Activated CD4-positive, alpha-beta T cell treated with anti-CD3 and anti-CD28 coated beads, Interleukin-2, amount 10 ng/mL, durations not matched to agents 7 days and 5 days (primary cell): ENCODE results near the gene APOBEC3G. TPM values are rescaled to one million over a fixed set of nuclear protein-coding genes. Genes with fewer than 3 reads are reported as not detected.

Source experiments
- CTCF ChIA-PET: fragments of 350-600 bp; sonication (Branson Sonifier 250); formaldehyde crosslinking; loops from one replicate; lab custom pipeline; 2021; ENCODE audit warnings: antibody characterized with exemption; lab: Charles Lee
- POLR2A ChIA-PET: fragments of 350-600 bp; sonication (Branson Sonifier 250); formaldehyde crosslinking; loops from one replicate; lab custom pipeline; 2021; ENCODE audit warnings: antibody characterized with exemption; lab: Charles Lee
- DNase-seq: peaks from one replicate; pipeline ENCODE4 v3.0.0-alpha.2; 2020
- H3K27ac Mint-ChIP-seq: one replicate; pipeline ENCODE4 v1.8.0; 2021; ENCODE audit warnings: mild to moderate bottlenecking, moderate library complexity, mixed read lengths
- H3K27me3 Mint-ChIP-seq: one replicate; pipeline ENCODE4 v1.8.0; 2021; ENCODE audit warnings: mixed read lengths
- H3K36me3 Mint-ChIP-seq: one replicate; pipeline ENCODE4 v1.8.0; 2021; ENCODE audit warnings: low read depth, mixed read lengths
- H3K4me1 Mint-ChIP-seq: one replicate; pipeline ENCODE4 v1.8.0; 2021; ENCODE audit warnings: mixed read lengths
- H3K4me3 Mint-ChIP-seq: one replicate; pipeline ENCODE4 v1.8.0; 2021; ENCODE audit warnings: mild to moderate bottlenecking, moderate library complexity, mixed read lengths
- H3K9me3 Mint-ChIP-seq: one replicate; pipeline ENCODE4 v1.8.0; 2021; ENCODE audit warnings: mixed read lengths
- total RNA-seq, 2 experiments: library from RNA; stranded (reverse); gene quantifications; one replicate each; pipeline ENCODE4 v1.2.3, GENCODE V29; 2021

APOBEC3G gene
- total RNA-seq, 2 experiments from 2014 or later: 89.6 to 96.4 TPM

DNA sequence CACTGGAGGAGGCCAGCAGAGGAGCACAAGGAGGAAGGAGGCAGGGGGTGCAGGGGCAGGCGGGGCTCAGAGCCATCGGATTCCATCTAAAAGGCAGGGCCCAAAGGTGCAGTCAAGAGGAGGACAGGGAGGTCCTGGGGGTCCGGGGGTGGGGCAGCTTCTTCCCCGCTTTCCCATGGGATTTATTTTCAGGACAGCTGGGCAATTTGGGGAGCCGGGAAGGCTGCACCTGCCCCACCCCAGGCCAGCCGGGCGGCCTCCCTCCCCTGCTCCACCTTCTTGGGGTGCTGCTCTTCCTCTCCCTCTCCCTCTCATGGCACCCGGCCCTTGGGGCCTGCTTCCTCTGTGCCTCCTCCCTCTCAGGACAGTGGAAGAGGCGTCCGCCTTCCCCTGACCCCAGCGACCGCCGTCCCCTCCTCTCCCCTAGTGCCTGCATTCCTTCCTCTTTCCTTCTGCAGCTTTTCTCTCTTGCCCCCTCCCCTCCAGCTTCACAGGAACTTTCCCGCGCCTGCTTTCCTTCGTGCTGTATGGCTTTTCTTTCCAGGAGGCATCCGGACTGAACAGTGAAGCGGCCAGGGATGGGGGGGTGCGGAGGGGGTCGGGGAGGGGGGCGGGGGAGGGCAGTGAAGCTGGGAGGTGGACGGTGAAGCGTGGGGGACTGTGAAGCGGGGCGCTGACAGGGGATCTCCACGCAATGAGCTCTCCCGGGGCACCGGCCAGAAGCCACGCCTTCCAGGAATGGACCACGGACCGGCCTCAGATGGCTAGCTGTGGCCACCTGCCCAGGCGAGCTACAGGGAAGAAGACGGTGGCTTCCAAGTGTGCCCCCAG, 46.9 kb downstream of the APOBEC3G start:
- no peak overlapping the region for H3K27ac Mint-ChIP-seq
- no peaks in the 10 kb centered on the region for H3K9me3 Mint-ChIP-seq
- H3K4me1 Mint-ChIP-seq: peaks cover 10% of the 10 kb centered on the region
- H3K27me3 Mint-ChIP-seq: no peaks in the 10 kb centered on the region
- H3K36me3 Mint-ChIP-seq: no peaks in the 10 kb centered on the region
- DNase-seq: no peak
- H3K4me3 Mint-ChIP-seq: no peak overlapping the region
- POLR2A ChIA-PET: no interaction called here
- CTCF ChIA-PET: interaction anchor here (0.7 to 1.6 kb wide), 3 partner anchors 12 to 193 kb away, joined by 3 to 5 read pairs (median 3); partner anchors contain the start of gene APOBEC3H

- no peak overlapping the region for H3K4me3 Mint-ChIP-seq
- H3K4me1 Mint-ChIP-seq: peaks cover 9% of the 10 kb centered on the region
- H3K36me3 Mint-ChIP-seq: no peaks in the 10 kb centered on the region
- ChIA-PET POLR2A (no interaction called here), CTCF (interaction anchor here (0.6 to 1.5 kb wide), 4 partner anchors 9 to 122 kb away, joined by 3 to 8 read pairs (median 4); partner anchors contain the start of gene APOBEC3H)
- no peaks in the 10 kb centered on the region for H3K9me3 Mint-ChIP-seq
- H3K27ac Mint-ChIP-seq: no peak overlapping the region
- DNase-seq: no peak
- no peaks in the 10 kb centered on the region for H3K27me3 Mint-ChIP-seq
Observed at GRCh38 chr22:39125622-39126021, 48.5 kb downstream of the APOBEC3G start.

DNA sequence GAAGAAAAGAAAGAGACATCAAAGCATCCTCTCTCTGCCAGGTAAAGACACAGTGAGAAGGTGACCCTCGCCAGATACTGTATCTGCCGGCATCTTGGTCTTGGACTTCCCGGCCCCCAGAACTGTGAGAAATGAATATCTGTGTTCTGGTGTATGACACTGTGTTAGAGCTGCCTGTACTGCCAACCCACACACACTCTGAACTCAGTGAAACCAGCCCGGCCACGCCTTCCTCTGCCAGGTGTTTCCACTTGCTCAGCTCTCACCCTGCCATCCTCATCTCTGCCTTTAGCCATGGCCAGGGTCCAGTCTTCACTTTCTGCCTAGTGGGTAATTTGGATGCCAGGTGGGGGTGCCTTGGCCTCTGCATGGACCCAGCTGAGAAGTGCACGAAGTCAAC, 51.4 kb downstream of the APOBEC3G start:
- ChIA-PET POLR2A (no interaction called here), CTCF (interaction anchor here (1.1 to 1.3 kb wide), 2 partner anchors 15 to 79 kb away, joined by 3 read pairs; no protein-coding TSS in a partner anchor)
- Mint-ChIP-seq H3K36me3 (no peaks in the 10 kb centered on the region), H3K27ac (no peak overlapping the region), H3K4me3 (no peak overlapping the region), H3K4me1 (no peaks in the 10 kb centered on the region), H3K27me3 (no peaks in the 10 kb centered on the region), H3K9me3 (no peaks in the 10 kb centered on the region)
- DNase-seq: no peak

GRCh38 chr22:39129081-39129480, 52.0 kb downstream of the APOBEC3G start:
- H3K36me3 Mint-ChIP-seq: no peaks in the 10 kb centered on the region
- H3K27ac Mint-ChIP-seq: no peak overlapping the region
- no peaks in the 10 kb centered on the region for H3K27me3 Mint-ChIP-seq
- H3K4me1 Mint-ChIP-seq: no peaks in the 10 kb centered on the region
- no peaks in the 10 kb centered on the region for H3K9me3 Mint-ChIP-seq
- ChIA-PET POLR2A (no interaction called here), CTCF (interaction anchor here (1.1 kb wide), 1 partner anchor 80 kb away, joined by 3 read pairs; no protein-coding TSS in a partner anchor)
- no peak for DNase-seq
- H3K4me3 Mint-ChIP-seq: no peak overlapping the region

- ChIA-PET POLR2A (no interaction called here), CTCF (no interaction called here)
- H3K4me3 Mint-ChIP-seq: no peak overlapping the region
Observed at GRCh38 chr22:39129746-39130145, 52.7 kb downstream of the APOBEC3G start.

DNA sequence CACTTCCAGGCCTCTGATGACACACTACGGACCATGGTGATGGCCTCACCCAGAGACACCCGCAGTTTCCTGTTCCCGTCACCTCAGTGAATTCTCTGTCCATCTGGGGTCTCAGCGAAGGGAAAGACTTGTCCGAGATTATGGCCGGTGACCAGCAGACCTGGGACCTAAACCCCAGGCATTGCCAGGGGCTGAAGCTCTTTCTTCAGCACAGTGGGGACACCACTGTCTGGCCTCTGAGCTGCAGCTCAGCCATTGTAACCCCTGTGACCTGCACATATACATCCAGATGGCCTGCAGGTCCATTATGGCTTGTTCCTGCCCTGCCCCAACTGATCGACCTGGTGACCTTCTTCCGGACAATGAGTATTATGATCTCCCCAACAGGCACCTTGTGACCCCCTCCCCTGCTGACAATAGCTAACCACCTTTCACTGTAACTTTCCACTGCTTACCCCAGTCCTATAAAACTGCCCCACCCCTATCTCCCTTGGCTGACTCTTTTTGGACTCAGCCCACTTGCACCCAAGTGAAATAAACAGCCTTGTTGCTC, 53.2 kb downstream of the APOBEC3G start:
- Mint-ChIP-seq H3K9me3 (no peaks in the 10 kb centered on the region), H3K27ac (no peak overlapping the region), H3K4me1 (no peaks in the 10 kb centered on the region), H3K27me3 (no peaks in the 10 kb centered on the region), H3K4me3 (no peak overlapping the region), H3K36me3 (no peaks in the 10 kb centered on the region)
- ChIA-PET POLR2A (no interaction called here), CTCF (no interaction called here)
- no peak for DNase-seq

More at GRCh38 chr22:39129746-39130145, 52.7 kb downstream of the APOBEC3G start:
- H3K27ac Mint-ChIP-seq: no peak overlapping the region
- no peak for DNase-seq
- H3K4me1 Mint-ChIP-seq: no peaks in the 10 kb centered on the region
- no peaks in the 10 kb centered on the region for H3K36me3 Mint-ChIP-seq
- H3K27me3 Mint-ChIP-seq: no peaks in the 10 kb centered on the region
- H3K9me3 Mint-ChIP-seq: no peaks in the 10 kb centered on the region

DNA sequence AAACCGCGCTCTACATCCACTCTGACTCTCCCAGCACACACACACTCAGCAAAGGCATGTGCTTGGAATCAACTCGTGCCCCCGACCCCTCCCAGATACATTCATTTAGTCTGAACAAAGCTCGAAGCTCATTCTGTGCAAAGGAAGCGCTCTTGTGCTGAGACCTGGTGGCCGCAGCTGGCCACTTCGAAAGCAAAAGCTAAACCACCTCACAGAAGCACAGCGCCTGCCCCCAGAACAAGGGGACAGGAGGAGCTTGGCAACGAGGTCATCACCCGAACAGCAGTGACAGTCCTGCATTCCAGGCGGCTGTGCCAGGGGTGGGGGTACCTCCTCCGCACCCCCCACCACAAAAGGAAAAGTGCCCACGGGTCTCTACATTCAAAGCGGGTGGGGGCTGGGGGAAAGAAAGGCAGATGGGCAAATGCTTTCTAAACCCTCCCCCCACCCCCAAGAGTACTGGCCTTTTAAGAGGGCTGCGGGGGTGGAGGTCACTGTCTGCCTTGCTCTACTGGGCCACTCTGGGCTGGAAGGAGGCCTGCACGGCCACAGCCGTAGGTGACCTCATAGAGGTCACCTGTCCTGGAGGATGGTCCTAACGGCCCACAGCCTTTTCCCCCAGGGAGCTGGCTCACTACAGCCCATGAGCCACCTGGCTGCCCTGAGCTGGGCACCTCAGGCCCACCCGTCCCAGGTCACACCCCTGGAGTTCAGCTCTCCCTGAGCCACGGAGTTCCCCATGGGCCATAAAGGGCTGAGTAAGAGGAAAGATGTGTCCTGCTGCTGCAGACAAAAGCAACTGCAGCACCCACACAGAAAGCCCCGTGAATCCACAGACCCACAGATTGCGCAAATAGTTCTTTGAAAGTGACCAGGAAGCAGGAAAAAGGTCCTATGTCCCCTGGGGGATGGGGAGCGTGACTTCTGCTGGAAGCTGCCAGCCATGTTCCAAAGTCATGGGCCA, 54.1 kb downstream of the APOBEC3G start:
- DNase-seq: no peak
- H3K36me3 Mint-ChIP-seq: no peaks in the 10 kb centered on the region
- no peaks in the 10 kb centered on the region for H3K27me3 Mint-ChIP-seq
- H3K27ac Mint-ChIP-seq: no peak overlapping the region
- H3K9me3 Mint-ChIP-seq: no peaks in the 10 kb centered on the region
- H3K4me3 Mint-ChIP-seq: no peak overlapping the region
- H3K4me1 Mint-ChIP-seq: no peaks in the 10 kb centered on the region
- ChIA-PET CTCF (no interaction called here), POLR2A (no interaction called here)

DNA sequence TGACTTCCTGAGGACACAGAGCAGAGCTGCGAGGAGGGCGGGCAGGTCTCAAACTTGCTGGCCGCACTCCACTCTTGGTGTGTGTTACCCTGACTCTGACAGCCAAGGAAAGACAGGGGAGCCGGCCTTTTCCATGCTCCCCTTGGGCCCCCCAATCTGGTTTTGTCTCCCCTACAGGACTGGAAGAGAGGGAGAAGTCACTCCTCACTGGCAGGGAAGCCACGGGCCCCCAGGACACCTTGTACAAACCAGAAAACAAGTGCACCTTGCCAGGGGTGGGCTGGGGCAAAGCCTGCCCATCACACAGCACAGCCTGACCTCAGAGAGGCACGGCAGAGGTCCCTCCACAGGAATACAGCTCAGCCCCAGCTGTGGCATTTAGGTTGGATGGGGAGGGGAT, 55.2 kb downstream of the APOBEC3G start:
- no peaks in the 10 kb centered on the region for H3K9me3 Mint-ChIP-seq
- CTCF ChIA-PET: interaction anchor here (0.6 kb wide), 1 partner anchor 924 kb away, joined by 3 read pairs; no protein-coding TSS in a partner anchor
- no peak for DNase-seq
- no peaks in the 10 kb centered on the region for H3K27me3 Mint-ChIP-seq
- no peaks in the 10 kb centered on the region for H3K36me3 Mint-ChIP-seq
- no peak overlapping the region for H3K27ac Mint-ChIP-seq
- H3K4me1 Mint-ChIP-seq: no peaks in the 10 kb centered on the region
- POLR2A ChIA-PET: no interaction called here
- H3K4me3 Mint-ChIP-seq: no peak overlapping the region

DNA sequence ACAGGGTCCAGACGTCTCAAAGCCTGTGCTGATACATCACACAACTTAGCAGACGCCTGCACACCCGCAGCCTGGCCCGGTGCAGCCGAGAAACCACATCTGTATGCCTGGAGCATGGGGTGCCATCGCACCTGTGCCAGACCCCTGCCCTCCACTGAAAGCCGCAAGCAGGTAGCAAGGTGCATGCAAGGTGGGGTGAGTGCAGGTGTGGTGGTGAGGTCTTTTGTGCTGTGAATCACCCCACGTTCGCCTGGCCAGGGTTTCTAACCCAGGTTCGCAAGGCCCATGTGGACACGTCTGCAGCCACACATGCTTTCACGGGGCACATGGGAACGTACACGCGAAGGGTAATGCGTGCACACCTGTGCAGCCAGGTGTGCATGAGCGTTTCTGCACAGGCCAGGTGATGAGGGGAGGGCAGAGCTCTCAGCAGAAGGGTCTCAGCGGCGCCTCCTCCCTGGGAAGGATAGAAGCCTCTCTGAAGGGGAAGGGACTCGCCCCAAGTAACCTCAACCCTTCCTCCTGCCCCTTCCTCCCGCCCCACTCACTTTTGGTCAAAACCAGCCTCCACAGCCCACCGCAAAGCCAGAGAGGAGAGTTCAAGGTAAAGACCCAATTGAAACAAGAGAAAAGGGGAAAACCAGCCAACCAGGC, 55.9 kb downstream of the APOBEC3G start:
- ChIA-PET POLR2A (no interaction called here), CTCF (interaction anchor here (0.6 kb wide), 1 partner anchor 923 kb away, joined by 3 read pairs; no protein-coding TSS in a partner anchor)
- H3K4me3 Mint-ChIP-seq: no peak overlapping the region
- H3K27me3 Mint-ChIP-seq: no peaks in the 10 kb centered on the region
- H3K9me3 Mint-ChIP-seq: no peaks in the 10 kb centered on the region
- no peaks in the 10 kb centered on the region for H3K4me1 Mint-ChIP-seq
- no peak for DNase-seq
- no peak overlapping the region for H3K27ac Mint-ChIP-seq
- no peaks in the 10 kb centered on the region for H3K36me3 Mint-ChIP-seq

- no peak for DNase-seq
- Mint-ChIP-seq H3K4me1 (peaks cover 5% of the 10 kb centered on the region), H3K4me3 (no peak overlapping the region), H3K9me3 (no peaks in the 10 kb centered on the region), H3K36me3 (no peaks in the 10 kb centered on the region), H3K27me3 (no peaks in the 10 kb centered on the region), H3K27ac (no peak overlapping the region)
- POLR2A ChIA-PET: no interaction called here
- CTCF ChIA-PET: interaction anchor here (1.2 to 1.5 kb wide), 3 partner anchors 9 to 183 kb away, joined by 3 to 5 read pairs (median 4); partner anchors contain the start of gene CBX7
Observed at GRCh38 chr22:39133871-39134270, 56.8 kb downstream of the APOBEC3G start.

DNA sequence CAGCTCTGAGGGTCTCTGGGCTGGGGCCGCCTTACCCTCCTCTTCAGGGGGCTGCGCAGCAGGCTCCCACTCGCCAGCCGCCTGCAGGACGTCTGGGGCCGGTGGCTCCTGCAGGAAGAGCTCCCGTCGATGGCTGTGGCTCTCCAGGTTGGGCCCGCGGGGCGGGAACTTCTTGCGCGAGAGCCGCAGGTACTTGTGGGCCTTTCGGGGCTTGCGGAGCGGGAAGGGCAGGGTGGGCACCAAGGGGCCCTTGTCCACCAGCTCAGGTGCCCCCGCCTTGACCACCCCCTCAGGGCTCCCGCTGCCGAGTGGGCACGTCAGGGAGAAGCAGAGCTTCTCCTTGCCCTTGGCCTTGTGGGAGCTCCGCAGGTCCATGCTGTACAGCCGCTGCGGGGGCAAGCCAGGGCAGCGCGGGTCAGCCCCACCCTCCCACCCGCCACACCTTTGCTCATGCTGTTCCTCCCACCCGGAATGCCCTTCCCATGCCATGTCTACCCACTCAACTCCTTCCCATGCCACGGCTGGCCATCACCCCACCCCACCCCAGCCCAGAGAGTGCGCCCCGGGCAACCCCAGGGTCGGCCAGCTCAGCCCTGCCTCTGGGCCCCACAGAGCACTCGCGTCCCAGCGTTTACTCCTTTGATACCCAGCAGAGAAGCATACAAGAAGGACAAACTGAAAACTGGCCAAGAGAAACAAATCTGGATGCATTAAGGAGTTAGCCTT, 57.5 kb downstream of the APOBEC3G start:
- POLR2A ChIA-PET: no interaction called here
- CTCF ChIA-PET: interaction anchor here (0.9 to 1.5 kb wide), 6 partner anchors 9 to 270 kb away, joined by 3 to 5 read pairs (median 4); partner anchors contain the start of gene CBX7

More for the DNA sequence above, 57.5 kb downstream of the APOBEC3G start:
- no peak for DNase-seq
- Mint-ChIP-seq H3K4me1 (peaks cover 5% of the 10 kb centered on the region), H3K27ac (no peak overlapping the region), H3K27me3 (no peaks in the 10 kb centered on the region), H3K9me3 (no peaks in the 10 kb centered on the region), H3K4me3 (no peak overlapping the region), H3K36me3 (no peaks in the 10 kb centered on the region)
